GM20000 (cell line): ENCODE results near the gene TRMT1.
"Not testable (repeated sequence)": the region's sequence is repeated elsewhere in the genome, so short reads cannot be mapped to it uniquely, and the experiment has no call there.

ENCODE experiments used
- DNase-seq: peaks from one replicate; pipeline ENCODE4 v3.0.0; 2012; ENCODE audit warnings: low spot score
- CTCF ChIP-seq: IDR thresholded peaks from 2 replicates; pipeline ENCODE4 v1.5.1; 2012; ENCODE audit warnings: mild to moderate bottlenecking, control low read depth; ENCODE audit errors: extremely low read depth, missing control alignments

The TRMT1 gene

GRCh38 chr19:13152974-13153568, 36.5 kb upstream of the TRMT1 start:
- DNase-seq, result peak; percentile 94
- TF ChIP-seq CTCF, result peak; percentile 44

GRCh38 chr19:13152356-13152973, 35.9 kb upstream of the TRMT1 start:
- no peak for DNase-seq
- no peak for TF ChIP-seq CTCF

- DNase-seq, result peak; percentile 96
- no peak for TF ChIP-seq CTCF
Observed at GRCh38 chr19:13151605-13152355, 35.2 kb upstream of the TRMT1 start.

GRCh38 chr19:13150931-13151604, 34.5 kb upstream of the TRMT1 start:
- TF ChIP-seq CTCF, result no peak
- no peak for DNase-seq

- peak; percentile 97 for DNase-seq
- peak; percentile 28 for TF ChIP-seq CTCF
Observed at GRCh38 chr19:13150187-13150930, 33.8 kb upstream of the TRMT1 start, which contains the start of the genes IER2 and STX10. Gene IER2, plus strand, starts transcription at chr19:13150411. Its CDS starts 2,776 bp downstream, at chr19:13153187. Gene STX10, minus strand, starts transcription at chr19:13150375. Its CDS starts 202 bp downstream, at chr19:13150173.

GRCh38 chr19:13149628-13150186, 33.2 kb upstream of the TRMT1 start:
- no peak for TF ChIP-seq CTCF
- no peak for DNase-seq

- not testable (repeated sequence) for DNase-seq
Observed at GRCh38 chr19:13149173-13149627, 32.7 kb upstream of the TRMT1 start.
